Tibial artery (tissue), 4 donors: ENCODE measurements around the gene ARHGAP36.

Source experiments
- DNase-seq, 2 donors: peaks; one replicate each; pipeline ENCODE4 v3.0.0-alpha.2; 2019
- H3K27ac ChIP-seq, 2 donors: fragments of 200-600 bp; sonication (generic) in 1 of 2; 1 replicate in 1 of 2; 2 replicates in 1 of 2; pipeline ENCODE4 v1.5.1; 2018 to 2019; ENCODE audit warnings: mild to moderate bottlenecking in 1 of 2
- H3K27me3 ChIP-seq, 2 donors: fragments of 200-600 bp; sonication (generic) in 1 of 2; one replicate each; pipeline versions ENCODE4 v1.5.1 to v1.6.0; 2016 to 2019
- H3K36me3 ChIP-seq, 3 donors: fragments of 200-600 bp; sonication (generic) in 2 of 3; one replicate each; pipeline ENCODE4 v1.5.1; 2016 to 2019; ENCODE audit warnings: mild to moderate bottlenecking in 2 of 3
- H3K4me1 ChIP-seq, 4 donors: fragments of 200-600 bp; sonication (generic) in 2 of 4; 1 replicate in 3 of 4; 2 replicates in 1 of 4; pipeline ENCODE4 v1.5.1; 2016 to 2019
- H3K4me3 ChIP-seq, 2 donors: fragments of 200-600 bp; sonication (generic) in 1 of 2; 1 replicate in 1 of 2; 2 replicates in 1 of 2; pipeline ENCODE4 v1.5.1; 2018 to 2019; ENCODE audit warnings: mild to moderate bottlenecking in 2 of 2
- H3K9me3 ChIP-seq, 3 donors: fragments of 200-600 bp; sonication (generic) in 1 of 3; one replicate each; pipeline ENCODE4 v1.5.1; 2016 to 2019
- intact Hi-C: fragments of 100-400 bp; cut with DNase I; formaldehyde crosslinking; loops from one replicate; pipeline ENCODE4 v1.15.0; 2023; ENCODE audit warnings: low total_unique reads
- TF ChIP-seq, protein P1 (sequence below), 2 experiments: fragments of 200-600 bp in 1 of 2; fragments of 450-650 bp in 1 of 2; IDR thresholded peaks; one replicate each; pipeline ENCODE4 v1.5.1; 2017 to 2019; ENCODE audit warnings: antibody characterized with exemption in 2 of 2, mild to moderate bottlenecking in 1 of 2, moderate library complexity in 1 of 2

ARHGAP36 gene

GRCh38 chrX:131084145-131084544 is 26.0 kb downstream of the ARHGAP36 start:
- Histone ChIP-seq H3K4me3 (no peak overlapping the region), H3K4me1 (no peaks in the 10 kb centered on the region), H3K27me3 (peaks cover 0 to 9% of the 10 kb centered on the region in 2 donors), H3K27ac (no peak overlapping the region), H3K9me3 (no peaks in the 10 kb centered on the region), H3K36me3 (no peaks in the 10 kb centered on the region)
- TF ChIP-seq, protein P1, sequence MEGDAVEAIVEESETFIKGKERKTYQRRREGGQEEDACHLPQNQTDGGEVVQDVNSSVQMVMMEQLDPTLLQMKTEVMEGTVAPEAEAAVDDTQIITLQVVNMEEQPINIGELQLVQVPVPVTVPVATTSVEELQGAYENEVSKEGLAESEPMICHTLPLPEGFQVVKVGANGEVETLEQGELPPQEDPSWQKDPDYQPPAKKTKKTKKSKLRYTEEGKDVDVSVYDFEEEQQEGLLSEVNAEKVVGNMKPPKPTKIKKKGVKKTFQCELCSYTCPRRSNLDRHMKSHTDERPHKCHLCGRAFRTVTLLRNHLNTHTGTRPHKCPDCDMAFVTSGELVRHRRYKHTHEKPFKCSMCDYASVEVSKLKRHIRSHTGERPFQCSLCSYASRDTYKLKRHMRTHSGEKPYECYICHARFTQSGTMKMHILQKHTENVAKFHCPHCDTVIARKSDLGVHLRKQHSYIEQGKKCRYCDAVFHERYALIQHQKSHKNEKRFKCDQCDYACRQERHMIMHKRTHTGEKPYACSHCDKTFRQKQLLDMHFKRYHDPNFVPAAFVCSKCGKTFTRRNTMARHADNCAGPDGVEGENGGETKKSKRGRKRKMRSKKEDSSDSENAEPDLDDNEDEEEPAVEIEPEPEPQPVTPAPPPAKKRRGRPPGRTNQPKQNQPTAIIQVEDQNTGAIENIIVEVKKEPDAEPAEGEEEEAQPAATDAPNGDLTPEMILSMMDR (IDR thresholded peaks at IDR 0.05) = no peak
- intact Hi-C loops = no loop called here
- DNase-seq = no peak

- H3K4me1 ChIP-seq = no peaks in the 10 kb centered on the region
- intact Hi-C loops = no loop called here
- H3K4me3 ChIP-seq = no peak overlapping the region
- no peaks in the 10 kb centered on the region for H3K9me3 ChIP-seq
- H3K27me3 ChIP-seq = no peaks in the 10 kb centered on the region
- H3K27ac ChIP-seq = no peak overlapping the region
- TF ChIP-seq, protein P1 (IDR thresholded peaks at IDR 0.05) = no peak
- no peaks in the 10 kb centered on the region for H3K36me3 ChIP-seq
- no peak for DNase-seq
Measured at GRCh38 chrX:131136776-131137175, 78.6 kb downstream of the ARHGAP36 start.

GRCh38 chrX:131139072-131139471 is 80.9 kb downstream of the ARHGAP36 start:
- TF ChIP-seq, protein P1 (IDR thresholded peaks at IDR 0.05) = no peak
- no peaks in the 10 kb centered on the region for H3K4me1 ChIP-seq
- H3K27me3 ChIP-seq = no peaks in the 10 kb centered on the region
- intact Hi-C loops = no loop called here
- no peaks in the 10 kb centered on the region for H3K36me3 ChIP-seq
- H3K27ac ChIP-seq = no peak overlapping the region
- H3K4me3 ChIP-seq = no peak overlapping the region
- H3K9me3 ChIP-seq = no peaks in the 10 kb centered on the region
- DNase-seq = no peak
